Daoy (cell line): ENCODE measurements around the gene NLRP6. TPM values are rescaled to one million over a fixed set of nuclear protein-coding genes. Genes with fewer than 3 reads are reported as not detected.
"Not testable (repeated sequence)": the region's sequence is repeated elsewhere in the genome, so short reads cannot be mapped to it uniquely, and the experiment has no call there.

Experiments used
- DNase-seq: peaks from one replicate; pipeline ENCODE4 v3.0.0-alpha.2; 2015; ENCODE audit warnings: low read depth
- total RNA-seq: library from RNA; depleted of rRNA; stranded (reverse); fragments of >200 nt; shearing (Covaris generic); gene quantifications from 2 replicates; pipeline ENCODE4 v1.2.3, GENCODE V29; 2014; rRNA removed

The NLRP6 gene
- total RNA-seq, 1 experiment from 2014 or later, result not detected

- not testable (repeated sequence) for DNase-seq
Measured at GRCh38 chr11:324593-325517, 46.6 kb downstream of the NLRP6 start.

GRCh38 chr11:325796-326591 lies 47.8 kb downstream of the NLRP6 start:
- no peak for DNase-seq

GRCh38 chr11:326592-326841 lies 48.3 kb downstream of the NLRP6 start:
- no peak for DNase-seq

GRCh38 chr11:326842-327580 lies 48.8 kb downstream of the NLRP6 start:
- DNase-seq, result peak; percentile 32

- no peak for DNase-seq
Measured at GRCh38 chr11:327581-327923, 49.3 kb downstream of the NLRP6 start.

- DNase-seq, result no peak
Measured at GRCh38 chr11:328012-328411, 49.8 kb downstream of the NLRP6 start.

- not testable (repeated sequence) for DNase-seq
Measured at GRCh38 chr11:328516-329100, 50.4 kb downstream of the NLRP6 start.

GRCh38 chr11:329886-330253 lies 51.7 kb downstream of the NLRP6 start:
- DNase-seq, result no peak

GRCh38 chr11:330307-330693 lies 52.1 kb downstream of the NLRP6 start:
- no peak for DNase-seq

GRCh38 chr11:330694-331357 lies 52.6 kb downstream of the NLRP6 start:
- DNase-seq, result no peak

- DNase-seq, result no peak
Measured at GRCh38 chr11:331358-332060, 53.3 kb downstream of the NLRP6 start.

- DNase-seq, result no peak
Measured at GRCh38 chr11:332651-333480, 54.7 kb downstream of the NLRP6 start.

- DNase-seq, result not testable (repeated sequence)
Measured at GRCh38 chr11:333616-334263, 55.5 kb downstream of the NLRP6 start.

GRCh38 chr11:334264-334994 lies 56.2 kb downstream of the NLRP6 start:
- DNase-seq, result no peak

Other genes starting within 250 kb of the NLRP6 start
- gene SCGB1C1, start 85.3 kb upstream of the NLRP6 start, total RNA-seq, result not detected in 2 replicates
- 9.3 and 19.7 TPM in 2 replicates for gene BET1L, start 71.0 kb upstream of the NLRP6 start, total RNA-seq
- gene RIC8A, start 70.7 kb upstream of the NLRP6 start, total RNA-seq, result 116 and 130 TPM in 2 replicates
- gene SIRT3, start 42.1 kb upstream of the NLRP6 start, total RNA-seq, result 4.9 and 5.4 TPM in 2 replicates
- 334 and 350 TPM in 2 replicates for gene PSMD13, start 41.4 kb upstream of the NLRP6 start, total RNA-seq
- 0.42 and 1.4 TPM in 2 replicates for gene PGGHG, start 10.7 kb downstream of the NLRP6 start, total RNA-seq
- gene IFITM5, start 21.1 kb downstream of the NLRP6 start, total RNA-seq, result not detected in 2 replicates
- gene IFITM2, start 29.4 kb downstream of the NLRP6 start, total RNA-seq, result 1.2 and 6.1 TPM in 2 replicates
- gene IFITM1, start 35.6 kb downstream of the NLRP6 start, total RNA-seq, result 1.2 TPM in 2 replicates
- 16.9 and 22.8 TPM in 2 replicates for gene IFITM3, start 42.5 kb downstream of the NLRP6 start, total RNA-seq
- gene B4GALNT4, start 91.1 kb downstream of the NLRP6 start, total RNA-seq, result 3.0 and 4.9 TPM in 2 replicates
- 7.3 and 22.9 TPM in 2 replicates for gene PKP3, start 115.8 kb downstream of the NLRP6 start, total RNA-seq
- gene SIGIRR, start 136.6 kb downstream of the NLRP6 start, total RNA-seq, result 10.5 and 25.8 TPM in 2 replicates
- gene ANO9, start 163.6 kb downstream of the NLRP6 start, total RNA-seq, result 0.17 TPM in 1 of 2 replicates, not detected in the other
- 16.2 and 24.4 TPM in 2 replicates for gene PTDSS2, start 171.9 kb downstream of the NLRP6 start, total RNA-seq
- 165 and 188 TPM in 2 replicates for gene RNH1, start 228.8 kb downstream of the NLRP6 start, total RNA-seq